Neural progenitor cell (in vitro differentiated cells): Measurements from ENCODE around the gene TXNRD1. TPM values are rescaled to one million over a fixed set of nuclear protein-coding genes. Genes with fewer than 3 reads are reported as not detected.

Experiments
- DNase-seq: peaks from one replicate; pipeline ENCODE4 v3.0.0-alpha.2; 2016; ENCODE audit warnings: low spot score
- H2AFZ ChIP-seq: fragments of 200-600 bp; sonication (generic); replicated peaks from 2 replicates; pipeline ENCODE4 v1.6.1; 2016; ENCODE audit warnings: antibody characterized with exemption
- H3F3A ChIP-seq: fragments of 200-600 bp; sonication (generic); 2 replicates; pipeline ENCODE4 v1.6.1; 2016; ENCODE audit warnings: antibody characterized with exemption, low read depth
- H3K27ac ChIP-seq: fragments of 200-600 bp; sonication (generic); 2 replicates; pipeline ENCODE4 v1.5.1; 2016; ENCODE audit warnings: mild to moderate bottlenecking
- H3K27me3 ChIP-seq: fragments of 200-600 bp; sonication (generic); 2 replicates; pipeline ENCODE4 v1.6.1; 2016; ENCODE audit warnings: mild to moderate bottlenecking, moderate library complexity
- H3K36me3 ChIP-seq: fragments of 200-600 bp; sonication (generic); 2 replicates; pipeline ENCODE4 v1.5.1; 2016
- H3K4me1 ChIP-seq: fragments of 200-600 bp; sonication (generic); 2 replicates; pipeline ENCODE4 v1.6.1; 2016; ENCODE audit warnings: mixed run types
- H3K4me2 ChIP-seq: fragments of 200-600 bp; sonication (generic); 2 replicates; pipeline ENCODE4 v1.6.1; 2016
- H3K4me3 ChIP-seq: fragments of 200-600 bp; sonication (generic); 2 replicates; pipeline ENCODE4 v1.5.1; 2016
- H3K79me2 ChIP-seq: fragments of 200-600 bp; sonication (generic); 2 replicates; pipeline ENCODE4 v1.6.1; 2016; ENCODE audit warnings: low read depth
- H3K9ac ChIP-seq: fragments of 200-600 bp; sonication (generic); 2 replicates; pipeline ENCODE4 v1.6.1; 2016
- H3K9me3 ChIP-seq: fragments of 200-600 bp; sonication (generic); 2 replicates; pipeline ENCODE4 v1.5.1; 2016; ENCODE audit warnings: low read depth
- H4K20me1 ChIP-seq: fragments of 200-600 bp; sonication (generic); 2 replicates; pipeline ENCODE4 v1.6.1; 2016; ENCODE audit warnings: low read depth
- H3K27ac Mint-ChIP-seq: 3 replicates; pipeline ENCODE4 v1.8.0; 2021; ENCODE audit warnings: mixed read lengths
- H3K27me3 Mint-ChIP-seq: 2 replicates; pipeline ENCODE4 v1.8.0; 2022; ENCODE audit warnings: low read depth, mild to moderate bottlenecking, inconsistent platforms, moderate library complexity, mixed read lengths; ENCODE audit not compliant: insufficient read depth
- H3K36me3 Mint-ChIP-seq: 3 replicates; pipeline ENCODE4 v1.8.0; 2021; ENCODE audit warnings: mixed read lengths
- H3K4me1 Mint-ChIP-seq: 3 replicates; pipeline ENCODE4 v1.8.0; 2021; ENCODE audit warnings: mixed read lengths
- H3K4me3 Mint-ChIP-seq: 3 replicates; pipeline ENCODE4 v1.8.0; 2021; ENCODE audit warnings: mild to moderate bottlenecking, moderate library complexity, mixed read lengths
- H3K9me3 Mint-ChIP-seq: 3 replicates; pipeline ENCODE4 v1.8.0; 2020; ENCODE audit warnings: mixed read lengths
- CTCF ChIP-seq: fragments of 200-600 bp; sonication (generic); IDR thresholded peaks from 2 replicates; pipeline ENCODE4 v1.5.1; 2017; ENCODE audit warnings: antibody characterized with exemption, mild to moderate bottlenecking
- EZH2 ChIP-seq: fragments of 200-600 bp; sonication (generic); IDR thresholded peaks from 2 replicates; pipeline ENCODE4 v1.6.1; 2017; ENCODE audit warnings: antibody characterized with exemption, mild to moderate bottlenecking, moderate library complexity
- EZH2phosphoT487 ChIP-seq: fragments of 200-600 bp; sonication (generic); IDR thresholded peaks from 2 replicates; pipeline ENCODE4 v1.6.1; 2017; ENCODE audit warnings: antibody characterized with exemption
- total RNA-seq: library from RNA; depleted of rRNA; stranded (reverse); fragments of >200 nt; gene quantifications from 2 replicates; pipeline ENCODE4 v1.2.3, GENCODE V29; 2015; ENCODE audit warnings: low replicate concordance

The TXNRD1 gene
- total RNA-seq, 1 donor from 2014 or later: 99.8 TPM

GRCh38 chr12:104381731-104382480 lies 166.3 kb downstream of the TXNRD1 start:
- H3K27ac Mint-ChIP-seq: no peak overlapping the region
- H3K4me3 Mint-ChIP-seq: no peak overlapping the region
- H3F3A ChIP-seq: peaks cover 2% of the 10 kb centered on the region

GRCh38 chr12:104384141-104384880 lies 168.7 kb downstream of the TXNRD1 start:
- no peaks in the 10 kb centered on the region for H3K36me3 Mint-ChIP-seq
- Histone ChIP-seq H3K4me3 (no peak overlapping the region), H3K9me3 (no peaks in the 10 kb centered on the region), H3K4me1 (no peaks in the 10 kb centered on the region), H4K20me1 (no peaks in the 10 kb centered on the region), H3F3A (no peaks in the 10 kb centered on the region), H3K4me2 (no peak overlapping the region), H3K36me3 (no peaks in the 10 kb centered on the region), H2AFZ (no peak overlapping the region), H3K27me3 (no peaks in the 10 kb centered on the region), H3K9ac (no peak overlapping the region), H3K79me2 (no peaks in the 10 kb centered on the region), H3K27ac (no peak overlapping the region)
- no peaks in the 10 kb centered on the region for H3K9me3 Mint-ChIP-seq
- no peak overlapping the region for H3K4me3 Mint-ChIP-seq
- peaks cover 7% of the 10 kb centered on the region for H3K4me1 Mint-ChIP-seq
- TF ChIP-seq EZH2 (no peak), CTCF (no peak), EZH2phosphoT487 (no peak)
- peaks cover 4% of the 10 kb centered on the region for H3K27me3 Mint-ChIP-seq
- DNase-seq: no peak
- H3K27ac Mint-ChIP-seq: no peak overlapping the region

More at GRCh38 chr12:104381731-104382480, 166.3 kb downstream of the TXNRD1 start:
- TF ChIP-seq EZH2phosphoT487: no peak
- TF ChIP-seq CTCF: peak; percentile 99
- TF ChIP-seq EZH2: no peak
- H2AFZ ChIP-seq: peak overlapping the region; percentile 71
- no peaks in the 10 kb centered on the region for H3K79me2 ChIP-seq
- Mint-ChIP-seq H3K27me3 (peaks cover 7% of the 10 kb centered on the region), H3K4me1 (peaks cover 7% of the 10 kb centered on the region), H3K9me3 (no peaks in the 10 kb centered on the region), H3K36me3 (no peaks in the 10 kb centered on the region)
- no peaks in the 10 kb centered on the region for H3K9me3 ChIP-seq
- no peak overlapping the region for H3K9ac ChIP-seq
- H3K4me2 ChIP-seq: no peak overlapping the region
- H3K27ac ChIP-seq: no peak overlapping the region
- no peak overlapping the region for H3K4me3 ChIP-seq
- H3K36me3 ChIP-seq: no peaks in the 10 kb centered on the region
- peak; percentile 90 for DNase-seq
- H4K20me1 ChIP-seq: no peaks in the 10 kb centered on the region
- H3K27me3 ChIP-seq: no peaks in the 10 kb centered on the region
- peaks cover 1% of the 10 kb centered on the region for H3K4me1 ChIP-seq

GRCh38 chr12:104385510-104385909 lies 169.9 kb downstream of the TXNRD1 start:
- H2AFZ ChIP-seq: no peak overlapping the region
- Mint-ChIP-seq H3K27me3 (peaks cover 4% of the 10 kb centered on the region), H3K4me1 (peaks cover 7% of the 10 kb centered on the region), H3K9me3 (no peaks in the 10 kb centered on the region), H3K36me3 (no peaks in the 10 kb centered on the region), H3K4me3 (no peak overlapping the region), H3K27ac (no peak overlapping the region)
- H4K20me1 ChIP-seq: no peaks in the 10 kb centered on the region
- no peaks in the 10 kb centered on the region for H3K9me3 ChIP-seq
- no peaks in the 10 kb centered on the region for H3K27me3 ChIP-seq
- no peak overlapping the region for H3K4me3 ChIP-seq
- no peaks in the 10 kb centered on the region for H3K79me2 ChIP-seq
- H3K4me2 ChIP-seq: no peak overlapping the region
- H3K27ac ChIP-seq: no peak overlapping the region
- TF ChIP-seq CTCF (no peak), EZH2 (no peak)
- DNase-seq: no peak
- no peak overlapping the region for H3K9ac ChIP-seq
- H3K36me3 ChIP-seq: no peaks in the 10 kb centered on the region
- no peaks in the 10 kb centered on the region for H3K4me1 ChIP-seq
- H3F3A ChIP-seq: no peaks in the 10 kb centered on the region
